ENCODE measurements around the gene ADH1B.

GRCh38 chr4:99275885-99276284 is 45.3 kb downstream of the ADH1B start:
- no peak for TF ChIP-seq CTCF (IDR thresholded peaks at IDR 0.05)
- no peak for TF ChIP-seq POLR2A (IDR thresholded peaks at IDR 0.05)
